ENCODE measurements around the gene PRSS37. TPM values are rescaled to one million over a fixed set of nuclear protein-coding genes. Genes with fewer than 3 reads are reported as not detected.
"Not testable (repeated sequence)": the region's sequence is repeated elsewhere in the genome, so short reads cannot be mapped to it uniquely, and the experiment has no call there.

PRSS37 gene
- total RNA-seq, 1 experiment from 2014 or later = not detected

DNA sequence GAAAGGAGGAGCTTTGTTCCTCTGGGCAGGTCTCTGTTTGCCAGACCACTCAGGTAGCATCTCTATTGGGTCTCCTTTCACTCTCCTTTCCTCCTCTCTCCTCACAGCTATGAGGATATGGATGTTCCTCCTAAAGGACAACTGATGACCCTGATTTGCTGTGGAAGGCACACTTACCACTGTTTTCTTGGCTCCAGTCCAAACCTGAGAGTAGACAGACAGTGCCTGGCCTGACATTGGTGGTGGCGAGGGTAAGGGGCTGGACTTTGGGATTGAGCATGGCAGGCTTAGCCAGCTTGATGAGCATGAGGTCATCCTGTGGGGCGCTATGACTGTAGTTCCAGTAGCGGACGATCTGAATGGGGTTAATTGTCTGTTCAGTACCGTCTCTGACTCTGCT, 3.6 kb downstream of the PRSS37 start:
- Histone ChIP-seq H3K27ac (ENCODE audit: low read length) (no peak overlapping the region), H3K4me1 (ENCODE audit: control insufficient read depth, insufficient read depth, low read length) (no peaks in the 10 kb centered on the region)

DNA sequence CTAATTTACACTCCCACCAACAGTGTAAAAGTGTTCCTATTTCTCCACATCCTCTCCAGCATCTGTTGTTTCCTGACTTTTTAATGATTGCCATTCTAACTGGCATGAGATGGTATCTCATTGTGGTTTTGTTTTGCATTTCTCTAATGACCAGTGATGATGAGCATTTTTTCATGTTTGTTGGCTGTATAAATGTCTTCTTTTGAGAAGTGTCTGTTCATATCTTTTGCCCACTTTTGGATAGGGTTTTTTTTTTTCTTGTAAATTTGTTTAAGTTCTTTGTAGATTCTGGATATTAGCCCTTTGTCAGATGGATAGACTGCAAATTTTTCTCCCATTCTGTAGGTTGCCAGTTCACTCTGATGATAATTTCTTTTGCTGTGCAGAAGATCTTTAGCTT, 18.9 kb downstream of the PRSS37 start:
- BruUV-seq (replicated peaks); DNase-seq (ENCODE audit: low read depth, low spot score); H3K9me3 ChIP-seq (ENCODE audit: control insufficient read depth, insufficient read depth, low read depth, low read length); POLR2A ChIA-PET; CTCF ChIA-PET; H3K36me3 ChIP-seq (ENCODE audit: control insufficient read depth, insufficient read depth, low read length); intact Hi-C loops (cut with micrococcal nuclease; ENCODE audit: unreplicated experiment); H3K27ac ChIP-seq (ENCODE audit: low read length); in situ Hi-C loops (cut with HindIII; ENCODE audit: low pct_unique_long_range_greater_than_20kb, low sequenced_read_pairs); H3K4me1 ChIP-seq (ENCODE audit: control insufficient read depth, insufficient read depth, low read length); H3K27me3 ChIP-seq (ENCODE audit: control insufficient read depth, insufficient read depth, low read length); H3K4me3 ChIP-seq (ENCODE audit: low read depth in 2 of 2, low read length in 2 of 2); ATAC-seq: not testable (repeated sequence)

More for the DNA sequence above, 3.6 kb downstream of the PRSS37 start:
- CTCF ChIA-PET = no interaction called here
- POLR2A ChIA-PET = no interaction called here
- TF ChIP-seq TCF7L2 (IDR thresholded peaks at IDR 0.05; ENCODE audit: low read depth, low read length) (no peak), POLR2AphosphoS5 (IDR thresholded peaks at IDR 0.05; ENCODE audit: low read depth, low read length) (no peak), SIN3A (IDR thresholded peaks at IDR 0.05; ENCODE audit: borderline replicate concordance, insufficient read depth, low read depth, low read length) (no peak)
- TF ChIP-seq, protein P1, sequence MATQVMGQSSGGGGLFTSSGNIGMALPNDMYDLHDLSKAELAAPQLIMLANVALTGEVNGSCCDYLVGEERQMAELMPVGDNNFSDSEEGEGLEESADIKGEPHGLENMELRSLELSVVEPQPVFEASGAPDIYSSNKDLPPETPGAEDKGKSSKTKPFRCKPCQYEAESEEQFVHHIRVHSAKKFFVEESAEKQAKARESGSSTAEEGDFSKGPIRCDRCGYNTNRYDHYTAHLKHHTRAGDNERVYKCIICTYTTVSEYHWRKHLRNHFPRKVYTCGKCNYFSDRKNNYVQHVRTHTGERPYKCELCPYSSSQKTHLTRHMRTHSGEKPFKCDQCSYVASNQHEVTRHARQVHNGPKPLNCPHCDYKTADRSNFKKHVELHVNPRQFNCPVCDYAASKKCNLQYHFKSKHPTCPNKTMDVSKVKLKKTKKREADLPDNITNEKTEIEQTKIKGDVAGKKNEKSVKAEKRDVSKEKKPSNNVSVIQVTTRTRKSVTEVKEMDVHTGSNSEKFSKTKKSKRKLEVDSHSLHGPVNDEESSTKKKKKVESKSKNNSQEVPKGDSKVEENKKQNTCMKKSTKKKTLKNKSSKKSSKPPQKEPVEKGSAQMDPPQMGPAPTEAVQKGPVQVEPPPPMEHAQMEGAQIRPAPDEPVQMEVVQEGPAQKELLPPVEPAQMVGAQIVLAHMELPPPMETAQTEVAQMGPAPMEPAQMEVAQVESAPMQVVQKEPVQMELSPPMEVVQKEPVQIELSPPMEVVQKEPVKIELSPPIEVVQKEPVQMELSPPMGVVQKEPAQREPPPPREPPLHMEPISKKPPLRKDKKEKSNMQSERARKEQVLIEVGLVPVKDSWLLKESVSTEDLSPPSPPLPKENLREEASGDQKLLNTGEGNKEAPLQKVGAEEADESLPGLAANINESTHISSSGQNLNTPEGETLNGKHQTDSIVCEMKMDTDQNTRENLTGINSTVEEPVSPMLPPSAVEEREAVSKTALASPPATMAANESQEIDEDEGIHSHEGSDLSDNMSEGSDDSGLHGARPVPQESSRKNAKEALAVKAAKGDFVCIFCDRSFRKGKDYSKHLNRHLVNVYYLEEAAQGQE (IDR thresholded peaks at IDR 0.05; ENCODE audit: insufficient read depth in 1 of 2, low read depth in 2 of 2, low read length in 1 of 2) = no peak
- TF ChIP-seq, protein P2, sequence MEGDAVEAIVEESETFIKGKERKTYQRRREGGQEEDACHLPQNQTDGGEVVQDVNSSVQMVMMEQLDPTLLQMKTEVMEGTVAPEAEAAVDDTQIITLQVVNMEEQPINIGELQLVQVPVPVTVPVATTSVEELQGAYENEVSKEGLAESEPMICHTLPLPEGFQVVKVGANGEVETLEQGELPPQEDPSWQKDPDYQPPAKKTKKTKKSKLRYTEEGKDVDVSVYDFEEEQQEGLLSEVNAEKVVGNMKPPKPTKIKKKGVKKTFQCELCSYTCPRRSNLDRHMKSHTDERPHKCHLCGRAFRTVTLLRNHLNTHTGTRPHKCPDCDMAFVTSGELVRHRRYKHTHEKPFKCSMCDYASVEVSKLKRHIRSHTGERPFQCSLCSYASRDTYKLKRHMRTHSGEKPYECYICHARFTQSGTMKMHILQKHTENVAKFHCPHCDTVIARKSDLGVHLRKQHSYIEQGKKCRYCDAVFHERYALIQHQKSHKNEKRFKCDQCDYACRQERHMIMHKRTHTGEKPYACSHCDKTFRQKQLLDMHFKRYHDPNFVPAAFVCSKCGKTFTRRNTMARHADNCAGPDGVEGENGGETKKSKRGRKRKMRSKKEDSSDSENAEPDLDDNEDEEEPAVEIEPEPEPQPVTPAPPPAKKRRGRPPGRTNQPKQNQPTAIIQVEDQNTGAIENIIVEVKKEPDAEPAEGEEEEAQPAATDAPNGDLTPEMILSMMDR (IDR thresholded peaks at IDR 0.05) = no peak
- no TSS peak for BruUV-seq (replicated peaks)
- intact Hi-C loops (cut with micrococcal nuclease; ENCODE audit: unreplicated experiment) = no loop called here
- in situ Hi-C loops (cut with HindIII; ENCODE audit: low pct_unique_long_range_greater_than_20kb, low sequenced_read_pairs) = no loop called here
- Histone ChIP-seq H3K4me3 (ENCODE audit: low read depth in 2 of 2, low read length in 2 of 2) (no peak overlapping the region), H3K9me3 (ENCODE audit: control insufficient read depth, insufficient read depth, low read depth, low read length) (no peaks in the 10 kb centered on the region), H3K36me3 (ENCODE audit: control insufficient read depth, insufficient read depth, low read length) (no peaks in the 10 kb centered on the region), H3K27me3 (ENCODE audit: control insufficient read depth, insufficient read depth, low read length) (no peaks in the 10 kb centered on the region)
- no peak for DNase-seq (ENCODE audit: low read depth, low spot score)
- ATAC-seq = no peak

DNA sequence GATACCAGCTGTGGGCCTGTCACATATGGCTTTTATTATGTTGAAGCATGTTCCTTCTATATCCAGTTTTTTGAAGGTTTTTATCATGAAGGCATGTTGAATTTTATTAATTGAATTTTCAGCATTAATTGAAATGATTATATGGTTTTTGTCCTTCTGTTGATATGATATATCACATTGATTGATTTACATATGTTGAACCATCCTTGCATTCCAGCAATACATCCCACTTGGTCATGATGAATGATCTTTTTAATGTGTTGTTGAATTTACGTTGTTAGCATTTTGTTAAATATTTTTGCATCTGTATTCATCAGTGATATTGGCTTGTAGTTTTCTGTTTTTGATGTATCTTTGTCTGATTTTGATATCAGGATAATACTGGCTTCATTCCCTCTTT, 21.2 kb downstream of the PRSS37 start:
- H3K9me3 ChIP-seq (ENCODE audit: control insufficient read depth, insufficient read depth, low read depth, low read length) = no peaks in the 10 kb centered on the region
- no peak for ATAC-seq

More for the DNA sequence above, 21.2 kb downstream of the PRSS37 start:
- intact Hi-C loops (cut with micrococcal nuclease; ENCODE audit: unreplicated experiment) = no loop called here
- ChIA-PET CTCF (no interaction called here), POLR2A (no interaction called here)
- H3K27me3 ChIP-seq (ENCODE audit: control insufficient read depth, insufficient read depth, low read length) = no peaks in the 10 kb centered on the region
- H3K4me3 ChIP-seq (ENCODE audit: low read depth in 2 of 2, low read length in 2 of 2) = no peak overlapping the region
- no peaks in the 10 kb centered on the region for H3K4me1 ChIP-seq (ENCODE audit: control insufficient read depth, insufficient read depth, low read length)
- no TSS peak for BruUV-seq (replicated peaks)
- H3K36me3 ChIP-seq (ENCODE audit: control insufficient read depth, insufficient read depth, low read length) = no peaks in the 10 kb centered on the region
- TF ChIP-seq SIN3A (IDR thresholded peaks at IDR 0.05; ENCODE audit: borderline replicate concordance, insufficient read depth, low read depth, low read length) = no peak
- no peak for TF ChIP-seq POLR2AphosphoS5 (IDR thresholded peaks at IDR 0.05; ENCODE audit: low read depth, low read length)
- TF ChIP-seq, protein P1 (IDR thresholded peaks at IDR 0.05; ENCODE audit: insufficient read depth in 1 of 2, low read depth in 2 of 2, low read length in 1 of 2) = no peak
- TF ChIP-seq, protein P2 (IDR thresholded peaks at IDR 0.05) = no peak
- TF ChIP-seq TCF7L2 (IDR thresholded peaks at IDR 0.05; ENCODE audit: low read depth, low read length) = no peak
- in situ Hi-C loops (cut with HindIII; ENCODE audit: low pct_unique_long_range_greater_than_20kb, low sequenced_read_pairs) = no loop called here
- H3K27ac ChIP-seq (ENCODE audit: low read length) = no peak overlapping the region
- DNase-seq (ENCODE audit: low read depth, low spot score) = no peak

Data from Panc1 (cell line).